CMK (cell line): ENCODE data around the gene SMC4.

Experiments
- DNase-seq: peaks from one replicate; pipeline ENCODE4 v3.0.0-alpha.2; 2010; ENCODE audit warnings: low read depth

SMC4 gene

GRCh38 chr3:160477750-160478149 lies 78.3 kb downstream of the SMC4 start:
- DNase-seq = no peak

- no peak for DNase-seq
These were observed 78.9 kb downstream of the SMC4 start for GRCh38 chr3:160478338-160478737.

DNA sequence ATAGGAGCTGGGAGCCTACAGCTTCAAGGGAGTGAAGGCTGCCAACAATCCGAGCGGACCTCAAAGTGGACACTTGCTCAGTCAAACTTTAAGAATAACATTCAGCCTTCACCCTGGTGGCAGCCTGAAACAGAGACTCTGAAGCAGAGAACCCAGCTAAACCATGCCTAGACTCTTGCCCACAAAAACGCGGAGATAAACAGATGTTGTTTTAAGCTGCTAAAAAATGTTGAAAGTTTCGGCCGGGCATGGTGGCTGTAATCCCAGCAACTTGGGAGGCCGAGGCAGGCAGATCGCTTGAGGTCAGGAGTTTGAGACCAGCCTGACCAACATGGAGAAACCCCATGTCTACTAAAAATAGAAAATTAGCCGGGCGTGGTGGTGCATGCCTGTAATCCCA lies 79.9 kb downstream of the SMC4 start:
- no peak for DNase-seq

DNA sequence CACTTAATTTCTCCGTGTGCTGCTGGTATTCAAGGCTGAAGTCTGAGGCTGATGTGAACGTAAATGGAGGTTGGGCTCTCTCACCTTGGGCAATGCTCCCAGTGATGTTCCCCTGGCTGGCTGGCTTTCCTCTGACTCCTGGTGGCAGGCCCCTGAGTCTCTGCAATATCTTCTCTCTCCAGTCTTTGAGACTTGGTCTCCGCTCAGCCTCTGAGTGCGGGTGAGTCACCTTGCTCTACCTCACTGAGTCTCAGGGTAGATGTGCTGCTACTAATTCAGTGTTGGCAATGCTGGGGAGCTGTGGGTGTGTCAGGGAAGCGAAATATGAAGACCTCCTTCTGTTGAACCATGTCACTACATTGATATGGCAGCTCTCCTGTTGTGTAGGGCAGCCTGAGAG lies 81.5 kb downstream of the SMC4 start:
- DNase-seq = no peak

- no peak for DNase-seq
These were observed 82.4 kb downstream of the SMC4 start for GRCh38 chr3:160481856-160482255.

- no peak for DNase-seq
These were observed 83.3 kb downstream of the SMC4 start for GRCh38 chr3:160482796-160483195.
